ENCODE results near the gene MMP12.
"Not testable (repeated sequence)": the region's sequence is repeated elsewhere in the genome, so short reads cannot be mapped to it uniquely, and the experiment has no call there.

Gene MMP12
- total RNA-seq = 0 reads per million in 2 experiments

DNA sequence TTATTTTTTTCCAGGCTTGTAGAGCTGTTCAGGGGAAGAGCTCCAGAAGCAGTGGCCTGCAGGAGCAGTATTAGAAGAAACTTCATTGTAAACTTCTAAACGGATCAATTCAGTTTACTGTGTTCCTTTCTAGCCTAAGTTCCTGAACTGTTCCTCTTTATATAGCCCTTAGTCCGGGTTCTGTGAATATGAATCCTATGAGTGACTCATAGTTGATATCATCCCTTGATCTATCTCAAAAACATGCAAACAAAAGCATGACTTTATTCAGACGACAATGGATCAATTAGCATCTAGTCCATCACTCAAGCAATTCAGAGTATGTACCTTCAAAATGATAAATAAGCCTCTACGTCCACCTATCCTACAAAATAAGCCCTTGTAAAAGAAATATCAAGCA, at the start of gene MMP12:
TSS of gene MMP12 (minus strand) at position 131 of the 400 bp plus-strand sequence. CDS start at position 86, 45 bp downstream.
- DNase-seq (ENCODE audit: low read depth) = no peak

DNA sequence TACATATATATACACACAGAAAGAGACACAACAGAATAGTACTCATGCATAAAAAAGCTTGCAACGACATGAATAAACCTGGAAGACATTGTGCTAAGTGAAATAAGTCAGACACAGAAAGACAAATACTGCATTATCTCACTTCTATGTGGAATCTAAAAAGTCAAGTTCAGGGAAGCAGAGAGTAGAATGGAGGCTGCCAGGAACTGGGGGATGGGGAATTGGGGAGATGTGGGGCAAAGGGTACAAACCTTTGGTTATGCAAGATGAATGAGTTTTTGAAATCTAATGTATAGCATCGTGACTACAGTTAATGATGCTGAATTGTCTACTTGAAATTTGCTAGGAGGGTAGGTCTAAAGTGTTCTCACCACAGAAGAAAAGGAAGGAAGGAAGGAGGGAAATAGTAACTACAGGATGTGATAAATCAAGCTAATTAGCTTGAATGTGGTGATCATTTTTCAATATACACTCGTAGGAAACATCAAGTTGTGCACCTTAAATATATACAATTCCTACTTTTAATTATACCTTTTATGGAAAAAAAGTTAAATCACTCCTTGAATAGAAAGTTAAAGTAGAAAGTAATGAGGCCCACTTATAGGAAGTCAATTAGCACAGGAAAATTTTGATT, 46.9 kb upstream of the MMP12 start:
- no peak for DNase-seq (ENCODE audit: low read depth)

DNA sequence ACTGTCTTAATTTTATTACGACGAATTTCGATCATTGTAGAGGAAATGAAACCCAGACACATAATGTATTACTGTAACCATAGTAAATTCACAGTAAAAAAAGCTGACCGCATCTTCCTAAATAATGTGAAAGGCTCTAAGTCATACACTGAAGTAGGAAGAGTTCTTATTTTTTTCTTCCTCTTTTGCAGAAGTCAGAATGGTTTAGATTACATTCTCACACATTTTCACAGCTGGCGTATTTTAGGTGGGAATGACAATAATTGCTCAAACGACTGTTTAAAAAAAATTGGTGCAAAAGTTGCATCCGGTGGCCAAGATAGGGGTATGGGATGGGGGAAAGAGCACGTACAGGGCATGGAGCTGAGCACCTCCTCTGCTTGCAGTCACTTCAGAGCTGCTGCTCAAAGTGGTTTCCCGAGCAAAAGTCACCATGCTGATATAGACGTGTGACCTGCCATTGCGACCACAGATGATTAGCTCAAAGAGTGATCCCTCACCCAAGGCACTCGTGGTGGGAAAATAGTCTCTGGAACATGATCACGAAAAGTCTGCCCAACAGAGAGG, 45.4 kb upstream of the MMP12 start:
- DNase-seq (ENCODE audit: low read depth) = no peak

DNA sequence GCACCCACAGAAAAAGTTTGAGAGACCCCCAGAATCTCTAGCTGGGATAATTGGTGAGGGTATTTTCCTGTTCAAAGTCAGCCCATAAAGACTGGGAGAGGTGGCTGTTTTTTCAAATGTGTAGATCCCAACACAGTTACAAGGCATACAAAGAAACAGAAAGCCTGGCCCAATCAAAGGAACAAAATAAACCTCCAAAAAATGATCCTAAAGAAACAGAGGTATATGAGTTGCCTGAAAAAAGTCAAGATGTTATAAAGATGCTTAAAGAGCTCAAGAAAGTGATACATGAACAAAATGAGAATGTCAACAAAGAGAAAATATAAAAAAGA, 40.2 kb upstream of the MMP12 start:
- DNase-seq (ENCODE audit: low read depth) = no peak

DNA sequence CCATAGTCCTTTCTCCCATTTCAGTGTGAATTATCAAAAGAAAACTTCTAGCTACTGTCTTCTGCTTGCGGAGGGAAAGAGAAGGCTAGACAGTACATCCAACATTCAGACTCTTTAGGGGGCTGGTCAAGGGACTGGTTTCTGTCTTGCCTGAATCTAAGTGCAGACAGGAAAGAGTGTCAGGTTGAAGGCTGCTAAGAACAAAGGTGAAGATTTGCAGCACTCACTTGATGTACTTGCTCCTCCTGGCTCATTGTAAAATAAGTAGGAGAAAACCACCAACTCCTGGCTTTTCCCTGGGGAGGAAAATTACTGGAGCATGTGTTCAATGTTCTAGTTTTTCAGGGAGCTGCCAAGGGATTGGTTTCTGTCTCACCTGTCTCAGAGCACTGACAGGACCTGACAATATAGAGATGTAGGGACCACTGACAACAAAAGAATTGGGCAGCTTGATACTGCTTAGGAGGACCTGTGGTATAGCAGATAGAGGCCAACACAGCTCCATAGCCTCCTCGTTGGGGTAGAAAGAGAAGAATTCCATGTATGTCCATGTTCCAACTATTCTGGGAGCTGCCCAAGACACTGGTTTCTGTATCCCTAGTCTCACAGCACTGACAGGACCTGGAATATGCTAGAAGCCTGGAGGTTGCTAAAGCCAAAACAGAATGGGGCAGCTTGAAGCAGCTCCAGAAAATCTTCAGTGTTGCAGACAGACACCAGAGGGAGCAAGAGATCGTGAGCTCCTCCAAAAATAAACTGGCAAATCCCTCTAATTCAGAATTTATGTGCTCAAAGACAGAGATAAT, 39.7 kb upstream of the MMP12 start:
- no peak for DNase-seq (ENCODE audit: low read depth)

DNA sequence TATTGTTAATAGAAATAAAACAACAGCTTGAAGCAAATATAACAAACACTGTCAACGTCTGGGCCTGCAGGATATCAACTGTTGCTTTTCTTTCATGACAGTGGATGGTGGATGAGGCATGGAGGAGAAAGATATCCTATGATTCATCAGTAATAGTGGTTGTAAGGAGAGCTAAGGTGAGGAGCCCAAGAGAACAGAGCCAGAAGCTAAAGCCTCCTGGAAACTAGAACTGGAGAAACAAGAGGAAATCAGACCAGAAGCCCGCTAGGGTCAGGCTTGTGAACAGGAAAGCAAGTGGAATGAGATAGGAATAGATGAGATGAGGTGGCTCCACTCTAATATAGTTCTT, 37.7 kb upstream of the MMP12 start:
- no peak for DNase-seq (ENCODE audit: low read depth)

DNA sequence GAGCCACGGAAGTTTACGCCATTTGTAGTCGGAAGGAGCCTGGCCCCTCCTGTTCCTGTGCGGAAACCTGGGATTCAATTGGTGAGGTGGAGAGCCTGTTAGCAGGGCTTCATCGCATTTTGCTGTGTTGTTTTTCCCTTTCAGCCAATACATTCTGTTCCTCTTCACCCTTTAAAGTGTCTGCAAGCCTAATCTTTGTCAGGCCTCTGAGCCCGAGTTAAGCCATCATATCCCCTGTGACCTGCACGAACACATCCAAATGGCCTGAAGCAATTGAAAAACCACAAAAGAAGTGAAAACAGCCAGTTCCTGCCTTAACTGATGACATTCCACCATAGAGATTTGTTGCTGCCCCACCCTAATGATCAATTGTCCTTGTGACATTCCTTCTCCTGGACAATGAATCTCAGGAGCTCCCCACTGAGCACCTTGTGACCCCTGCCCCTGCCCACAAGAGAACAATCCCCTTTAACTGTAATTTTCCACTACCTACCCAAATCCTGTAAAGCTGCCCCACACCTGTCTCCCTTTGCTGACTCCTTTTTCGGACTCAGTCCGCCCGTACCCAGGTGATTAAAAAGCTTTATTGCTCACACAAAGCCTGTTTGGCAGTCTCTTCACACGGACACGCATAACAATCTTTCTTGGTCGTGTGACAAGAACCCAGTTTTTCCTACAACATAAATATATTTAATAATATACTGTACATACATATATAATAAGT, 37.1 kb upstream of the MMP12 start:
- no peak for DNase-seq (ENCODE audit: low read depth)

DNA sequence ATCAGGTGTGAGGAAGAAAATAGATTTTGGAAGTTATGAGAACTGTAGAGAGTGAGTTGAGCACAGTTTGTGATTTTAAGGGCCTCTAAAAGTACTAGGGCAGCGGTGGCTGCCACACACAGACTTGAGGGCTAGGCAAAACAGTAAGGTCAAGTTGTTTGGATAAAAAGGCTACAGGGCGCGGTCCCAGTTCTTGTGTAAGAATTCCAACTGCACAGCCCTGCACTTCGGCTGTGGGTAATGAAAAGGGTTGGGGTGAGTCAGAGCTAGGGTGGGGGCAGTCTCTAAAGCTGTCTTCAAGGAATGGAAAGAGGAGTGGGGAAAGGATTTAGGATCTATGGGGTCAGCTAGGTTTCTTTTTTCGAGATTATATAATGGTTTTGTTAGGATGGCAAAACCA, 31.1 kb upstream of the MMP12 start:
- not testable (repeated sequence) for DNase-seq (ENCODE audit: low read depth)

DNA sequence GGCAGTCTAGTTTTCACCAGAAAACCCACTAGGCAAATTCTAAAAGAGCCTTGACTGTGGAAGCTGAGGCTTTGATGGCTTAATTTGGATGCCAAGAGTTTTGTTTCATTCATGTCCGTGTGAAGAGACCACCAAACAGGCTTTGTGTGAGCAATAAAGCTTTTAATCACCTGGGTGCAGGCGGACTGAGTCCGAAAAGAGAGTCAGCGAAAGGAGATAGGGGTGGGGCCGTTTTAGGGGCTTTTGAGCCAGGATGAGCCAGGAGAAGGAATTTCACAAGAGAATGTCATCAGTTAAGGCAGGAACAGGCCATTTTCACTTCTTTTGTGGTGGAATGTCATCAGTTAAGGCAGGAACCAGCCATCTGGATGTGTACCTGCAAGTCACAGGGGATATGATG, 29.1 kb upstream of the MMP12 start:
- DNase-seq (ENCODE audit: low read depth) = not testable (repeated sequence)

DNA sequence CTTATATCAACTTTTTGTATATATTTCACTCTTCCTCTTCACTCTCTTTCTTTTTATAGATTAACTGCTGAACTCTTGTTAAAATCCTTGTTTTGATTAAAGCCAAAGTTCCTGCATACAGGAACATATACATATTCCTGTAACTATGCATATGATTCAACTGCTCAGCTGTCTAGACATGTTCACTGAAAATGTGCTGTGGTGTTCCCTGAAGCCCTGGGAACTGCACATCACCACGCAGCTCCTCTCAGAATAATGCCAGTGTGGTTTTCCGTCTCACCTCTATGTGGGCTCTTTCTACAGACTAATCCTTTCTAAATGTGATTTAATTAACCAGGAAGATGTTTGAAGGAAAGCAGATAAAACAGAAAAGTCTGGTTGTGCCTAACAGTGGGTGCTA, 25.6 kb upstream of the MMP12 start:
- DNase-seq (ENCODE audit: low read depth) = no peak

DNA sequence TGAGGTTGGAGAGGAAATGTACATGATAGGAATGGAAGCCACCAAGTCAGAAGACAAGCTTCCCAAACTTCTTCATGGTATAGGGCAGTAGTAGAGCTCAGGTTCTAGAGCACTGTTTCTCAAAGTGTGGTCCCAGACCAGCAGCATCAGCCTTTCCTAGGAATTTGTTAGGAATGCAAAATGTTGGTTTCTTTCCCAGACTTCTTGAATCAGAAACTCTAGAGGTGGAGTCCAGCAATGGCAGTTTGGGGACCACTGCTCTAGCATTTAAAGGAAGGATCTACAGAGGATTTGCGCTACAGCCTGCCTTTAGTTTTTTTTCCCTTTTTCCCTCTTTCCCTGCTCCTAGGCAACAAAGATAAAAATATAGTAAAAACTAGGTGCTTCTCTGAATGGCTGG, 17.0 kb upstream of the MMP12 start:
- no peak for DNase-seq (ENCODE audit: low read depth)

DNA sequence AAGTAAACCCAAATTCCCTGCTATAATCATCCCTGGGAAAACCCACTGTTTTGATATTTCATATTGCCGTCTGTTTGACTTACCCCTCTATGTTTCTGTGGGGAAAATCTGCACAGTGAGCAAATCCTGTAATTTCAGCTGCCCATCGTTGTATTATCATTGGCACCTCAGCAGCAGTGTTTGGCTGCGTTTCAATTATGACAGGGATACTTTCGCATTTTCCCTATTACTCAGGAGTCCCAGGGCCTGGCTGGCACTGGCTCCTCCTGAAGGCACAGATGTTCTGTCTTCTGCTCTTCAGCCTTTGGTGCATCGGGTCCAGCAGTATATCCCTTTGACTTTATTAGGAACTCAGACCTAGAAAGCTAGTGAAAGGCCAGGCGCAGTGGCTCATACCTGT, 12.2 kb upstream of the MMP12 start:
- DNase-seq (ENCODE audit: low read depth) = no peak

DNA sequence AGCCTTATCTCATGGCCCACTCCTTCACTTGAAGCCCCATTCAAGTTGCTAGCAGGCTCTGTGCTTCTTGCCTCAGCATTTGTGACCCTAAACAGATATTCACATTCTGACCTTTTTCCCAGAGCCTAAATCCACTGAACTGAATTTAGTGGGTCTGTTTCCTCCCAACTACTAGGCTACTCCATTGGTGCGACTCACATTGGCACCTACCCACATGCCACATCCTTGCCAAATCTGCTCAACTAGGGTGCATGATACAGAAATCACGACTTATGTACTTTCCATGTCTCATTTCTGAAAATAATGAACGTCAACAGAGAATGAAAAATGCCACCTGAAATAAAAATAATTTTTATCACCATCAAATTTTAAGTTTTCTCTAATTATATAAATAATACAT, 8.4 kb upstream of the MMP12 start:
- no peak for DNase-seq (ENCODE audit: low read depth)

DNA sequence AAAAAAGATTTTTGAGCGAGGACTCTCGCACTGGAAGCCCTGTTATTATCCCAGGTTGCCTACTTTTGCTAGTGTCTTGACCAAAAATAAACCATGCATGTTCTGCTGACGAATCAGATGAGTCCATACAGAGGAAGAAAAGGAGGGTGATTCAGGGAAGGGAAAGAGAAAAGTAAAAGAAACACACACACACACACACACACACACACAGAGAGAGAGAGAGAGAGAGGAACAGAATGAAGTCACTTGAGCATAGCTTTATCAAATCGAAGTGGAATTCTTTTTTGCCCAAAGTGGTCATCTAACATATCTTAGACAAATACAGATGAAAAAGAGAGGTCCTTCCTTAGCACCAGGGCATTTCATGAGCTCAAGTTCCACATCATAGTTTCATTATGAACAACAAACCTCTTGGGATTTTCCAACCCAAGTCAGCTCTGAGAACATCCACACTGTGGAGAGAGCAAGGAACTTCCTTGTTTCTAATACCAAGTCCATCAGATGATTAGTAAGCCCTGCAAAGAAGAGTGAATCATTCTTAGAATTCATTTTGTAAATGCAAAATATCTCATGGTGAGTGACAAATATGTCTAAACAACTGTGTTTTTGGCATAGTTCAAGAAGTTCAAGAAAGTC, 7.7 kb upstream of the MMP12 start:
- no peak for DNase-seq (ENCODE audit: low read depth)

DNA sequence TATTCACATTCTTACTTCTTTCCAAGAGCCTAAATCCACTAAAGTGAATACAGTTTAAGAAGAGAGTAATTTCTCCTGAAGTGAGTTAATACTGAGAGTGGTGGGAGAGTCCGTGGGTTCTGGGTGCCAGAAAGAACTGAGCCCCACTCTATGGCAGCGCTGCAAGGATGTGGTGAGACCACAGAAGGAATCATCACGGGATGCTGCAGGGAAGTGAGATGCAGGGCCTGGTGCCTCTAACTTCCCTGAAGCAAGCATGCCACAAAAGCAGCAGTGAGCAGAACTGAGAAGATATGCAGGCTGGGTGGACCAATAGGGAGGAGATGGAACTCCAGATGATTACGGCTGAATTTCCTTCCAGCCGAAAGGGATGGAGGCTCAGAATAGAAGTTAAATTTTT, 5.0 kb upstream of the MMP12 start:
- DNase-seq (ENCODE audit: low read depth) = no peak

DNA sequence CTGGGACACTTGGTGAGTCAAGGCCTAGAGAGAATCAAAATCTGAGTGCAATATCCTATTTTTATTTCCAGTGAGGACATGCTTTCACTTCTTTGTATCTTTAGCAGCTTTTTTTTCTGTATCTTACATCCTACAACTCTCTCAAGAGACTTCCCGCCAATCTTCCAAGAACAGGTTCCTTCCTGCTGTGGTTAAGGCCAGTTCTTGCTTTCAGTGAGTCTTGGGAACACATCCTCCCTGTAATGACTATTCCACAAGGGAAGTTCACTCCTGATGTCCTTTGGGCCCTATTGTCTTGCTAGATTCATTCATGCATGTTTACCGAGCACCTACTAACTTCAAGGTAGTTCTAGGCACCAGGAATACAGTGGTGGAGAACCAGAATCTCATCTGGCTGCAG, 3.8 kb upstream of the MMP12 start:
- DNase-seq (ENCODE audit: low read depth) = no peak

DNA sequence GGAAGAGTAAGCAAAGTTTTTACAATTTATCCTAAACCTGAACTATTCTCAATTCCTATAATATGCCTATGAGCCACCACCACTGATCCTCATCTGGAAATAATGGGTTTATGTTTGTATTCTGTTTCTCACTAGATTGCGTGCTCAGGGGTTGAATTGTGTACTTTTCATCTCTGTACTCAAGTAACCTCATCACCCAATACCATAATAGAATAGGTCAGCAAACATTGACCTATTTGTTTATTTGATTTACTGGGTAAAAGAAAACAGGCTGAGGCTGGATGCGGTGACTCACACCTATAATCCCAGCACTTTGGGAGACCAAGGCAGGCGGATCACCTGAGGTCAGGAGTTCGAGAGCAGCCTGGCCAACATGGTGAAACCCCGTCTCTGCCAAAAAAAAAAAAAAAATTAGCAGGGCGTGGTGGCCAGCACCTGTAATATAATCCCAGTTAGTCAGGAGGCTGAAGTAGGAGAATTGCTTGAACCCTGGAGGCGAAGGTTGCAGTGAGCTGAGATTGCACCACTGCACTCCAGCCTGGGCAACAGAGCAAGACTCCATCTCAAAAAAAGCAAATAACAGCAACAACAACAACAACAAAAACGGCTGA, 5.3 kb downstream of the MMP12 start:
- DNase-seq (ENCODE audit: low read depth) = not testable (repeated sequence)

DNA sequence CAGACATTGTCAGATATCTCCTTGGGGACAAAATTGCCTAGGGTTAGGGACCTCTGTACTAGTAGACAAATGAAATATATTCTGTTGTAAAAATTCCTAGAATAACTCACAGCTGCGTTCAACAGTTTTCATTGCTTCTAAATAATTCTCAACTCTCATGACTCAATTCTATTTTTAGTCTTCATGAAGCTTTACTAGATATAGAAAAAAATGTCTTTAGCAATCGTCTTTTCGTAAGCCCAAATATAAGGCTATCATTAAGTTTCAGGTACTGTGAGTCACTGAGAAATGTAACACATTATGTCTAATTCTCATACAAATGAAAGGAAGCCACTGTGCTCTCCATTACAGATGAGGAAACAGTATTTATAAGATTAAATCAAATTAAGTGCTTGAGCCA, 6.4 kb downstream of the MMP12 start:
- DNase-seq (ENCODE audit: low read depth) = no peak

DNA sequence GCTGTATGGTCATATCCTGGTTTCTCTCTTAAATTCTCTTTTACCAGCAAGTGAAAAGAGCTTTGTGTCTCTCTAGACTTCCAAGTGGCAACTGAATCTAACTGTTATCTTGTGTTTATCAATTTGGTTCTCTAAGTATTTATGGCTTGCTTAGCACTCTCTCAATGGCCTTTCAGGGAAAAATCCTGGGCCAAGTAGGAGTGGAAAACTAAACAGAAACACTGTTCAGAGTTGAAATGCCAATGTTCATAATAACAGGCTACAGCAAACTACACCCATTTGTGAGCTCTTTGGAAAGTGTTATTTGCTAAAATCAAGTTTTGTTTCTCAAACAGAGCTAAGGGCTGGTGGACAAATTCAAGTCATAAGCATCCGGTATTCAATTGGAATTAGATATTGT, 10.1 kb downstream of the MMP12 start:
- no peak for DNase-seq (ENCODE audit: low read depth)

DNA sequence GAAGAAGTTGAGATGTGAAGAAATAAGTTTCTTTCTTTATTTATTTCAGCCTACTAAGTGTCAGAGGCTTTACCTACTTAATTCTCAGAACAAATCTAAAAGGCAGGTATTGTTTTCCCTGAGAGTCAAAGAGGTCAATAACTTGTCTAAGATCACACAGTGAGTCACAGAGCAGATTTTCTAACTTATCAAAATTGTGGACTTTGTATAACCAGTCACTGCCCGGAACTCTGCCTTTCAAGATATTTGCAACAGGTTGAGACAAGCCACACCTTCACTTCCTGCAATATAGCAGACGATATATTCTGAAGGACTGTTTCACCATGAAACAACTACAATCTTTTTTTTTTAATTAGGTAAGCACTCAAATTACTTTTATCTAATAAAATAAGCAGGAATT, 20.8 kb downstream of the MMP12 start:
- DNase-seq (ENCODE audit: low read depth) = no peak

DNA sequence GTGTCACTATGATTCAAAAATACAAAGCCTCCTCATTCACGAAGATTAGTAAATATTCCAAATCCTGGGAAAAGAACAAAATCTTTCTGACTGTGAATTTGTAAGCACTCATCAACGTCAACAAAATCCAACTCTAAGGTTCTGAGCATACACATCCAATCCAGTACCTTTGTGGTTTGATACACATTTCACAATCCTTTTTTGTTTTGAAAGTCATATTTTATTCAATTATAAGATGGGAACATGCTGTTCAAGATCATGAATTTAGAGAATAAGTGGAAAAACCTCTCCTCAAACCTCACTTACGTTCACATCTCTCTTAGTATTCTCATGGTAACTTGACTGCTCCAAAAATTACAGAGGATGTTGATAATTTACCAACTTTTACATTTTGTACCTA, 21.7 kb downstream of the MMP12 start:
- no peak for DNase-seq (ENCODE audit: low read depth)

All from T follicular helper cell (primary cell).